Panc1 (cell line): ENCODE data around the gene CD244. TPM values are rescaled to one million over a fixed set of nuclear protein-coding genes. Genes with fewer than 3 reads are reported as not detected.

Experiments used
- ATAC-seq: fragments of 200-7000 bp; cut with Tn5 transposase; 2 replicates; pipeline ENCODE4 v1.9.1; 2020; ENCODE audit warnings: mild to moderate bottlenecking, moderate library complexity
- BruUV-seq: library from RNA; stranded (reverse); fragments of 400-500 nt; replicated peaks from 2 replicates; lab custom pipeline; 2021; lab: Mats Ljungman, UMichigan
- CTCF ChIA-PET: fragments of 300-600 bp; sonication (Branson Sonifier 250); formaldehyde crosslinking; loops from one replicate; lab custom pipeline; 2022; ENCODE audit warnings: antibody characterized with exemption; lab: Charles Lee
- POLR2A ChIA-PET: fragments of 300-600 bp; sonication (Branson Sonifier 250); formaldehyde crosslinking; loops from one replicate; lab custom pipeline; 2022; ENCODE audit warnings: antibody characterized with exemption; lab: Charles Lee
- DNase-seq: peaks from one replicate; pipeline ENCODE4 v3.0.0-alpha.2; 2010; ENCODE audit warnings: low read depth, low spot score
- H3K27ac ChIP-seq: 2 replicates; pipeline ENCODE4 v1.5.1; 2011; ENCODE audit warnings: mild to moderate bottlenecking, low read length, inconsistent platforms
- H3K27me3 ChIP-seq: fragments of 200-500 bp; sonication (Bioruptor generic); 2 replicates; pipeline ENCODE4 v1.6.0; 2014; ENCODE audit warnings: low read length, inconsistent platforms; ENCODE audit not compliant: control insufficient read depth, insufficient read depth
- H3K36me3 ChIP-seq: fragments of 200-500 bp; sonication (Bioruptor generic); 2 replicates; pipeline ENCODE4 v1.5.1; 2014; ENCODE audit warnings: inconsistent platforms, mild to moderate bottlenecking, low read length, moderate library complexity; ENCODE audit not compliant: control insufficient read depth, insufficient read depth
- H3K4me1 ChIP-seq: 2 replicates; pipeline ENCODE4 v1.5.1; 2011; ENCODE audit warnings: inconsistent platforms, mild to moderate bottlenecking, low read length, moderate library complexity; ENCODE audit not compliant: control insufficient read depth, insufficient read depth
- H3K4me3 ChIP-seq, 2 experiments: 2 replicates each; pipeline ENCODE4 v1.5.1; 2011 to 2012; ENCODE audit warnings: low read depth in 2 of 2, low read length in 2 of 2, mild to moderate bottlenecking in 2 of 2, inconsistent platforms in 1 of 2, moderate library complexity in 1 of 2
- H3K9me3 ChIP-seq: fragments of 200-500 bp; sonication (Bioruptor generic); 2 replicates; pipeline ENCODE4 v1.5.1; 2014; ENCODE audit warnings: low read depth, mild to moderate bottlenecking, inconsistent platforms, low read length, moderate library complexity; ENCODE audit not compliant: control insufficient read depth, insufficient read depth
- CTCF ChIP-seq: fragments of 450-650 bp; IDR thresholded peaks from 2 replicates; pipeline ENCODE4 v1.5.1; 2017; ENCODE audit warnings: mild to moderate bottlenecking
- POLR2AphosphoS5 ChIP-seq: IDR thresholded peaks from 2 replicates; pipeline ENCODE4 v1.6.1; 2012; ENCODE audit warnings: mild to moderate bottlenecking, low read depth, low read length, moderate library complexity
- REST ChIP-seq, 2 experiments: IDR thresholded peaks; 2 replicates each; pipeline ENCODE4 v1.6.1; 2011 to 2012; ENCODE audit warnings: low read depth in 2 of 2, control low read depth in 1 of 2, low read length in 1 of 2, mild to moderate bottlenecking in 1 of 2, moderate library complexity in 1 of 2; ENCODE audit not compliant: insufficient read depth in 1 of 2
- SIN3A ChIP-seq: IDR thresholded peaks from 2 replicates; pipeline ENCODE4 v1.6.1; 2012; ENCODE audit warnings: low read depth, mild to moderate bottlenecking, low read length, moderate library complexity, borderline replicate concordance; ENCODE audit not compliant: insufficient read depth
- TCF7L2 ChIP-seq: IDR thresholded peaks from 2 replicates; pipeline ENCODE4 v1.6.1; 2011; ENCODE audit warnings: mild to moderate bottlenecking, low read depth, low read length, inconsistent platforms
- in situ Hi-C: cut with HindIII; loops from 2 replicates; pipeline ENCODE4 v1.10.0; 2016; ENCODE audit warnings: low sequenced_read_pairs, low pct_unique_long_range_greater_than_20kb
- intact Hi-C: fragments of 100-400 bp; cut with micrococcal nuclease; formaldehyde crosslinking; loops from one replicate; pipeline ENCODE4 v1.10.0; 2022; ENCODE audit not compliant: unreplicated experiment
- total RNA-seq: library from RNA; stranded (reverse); gene quantifications from one replicate; pipeline ENCODE4 v1.2.1, GENCODE V29; 2021; ENCODE audit not compliant: unreplicated experiment

Gene CD244
- total RNA-seq, 1 experiment from 2014 or later, result not detected

GRCh38 chr1:160807247-160807646, 55.4 kb downstream of the CD244 start:
- Histone ChIP-seq H3K4me1 (no peaks in the 10 kb centered on the region), H3K27me3 (no peaks in the 10 kb centered on the region; the same call in 1 of the 2 replicates), H3K4me3 (no peak overlapping the region), H3K9me3 (no peaks in the 10 kb centered on the region), H3K27ac (no peak overlapping the region), H3K36me3 (no peaks in the 10 kb centered on the region)
- DNase-seq (no peak), ATAC-seq (no peak)
- intact Hi-C loops (no loop called here), in situ Hi-C loops (no loop called here)
- no TSS peak for BruUV-seq
- POLR2A ChIA-PET, result no interaction called here
- CTCF ChIA-PET, result no interaction called here
- TF ChIP-seq POLR2AphosphoS5 (no peak), CTCF (no peak), SIN3A (no peak), REST (IDR thresholded peaks at IDR 0.05; ENCODE audit: insufficient read depth in 1 of 2, low read depth in 2 of 2, low read length in 1 of 2) (no peak), TCF7L2 (no peak)

- Histone ChIP-seq H3K27ac (no peak overlapping the region), H3K4me3 (no peak overlapping the region), H3K9me3 (no peaks in the 10 kb centered on the region), H3K4me1 (no peaks in the 10 kb centered on the region), H3K36me3 (no peaks in the 10 kb centered on the region), H3K27me3 (no peaks in the 10 kb centered on the region)
- in situ Hi-C loops, result no loop called here
- no peak for TF ChIP-seq TCF7L2
- TF ChIP-seq POLR2AphosphoS5, result no peak
- TF ChIP-seq SIN3A, result no peak
- no peak for TF ChIP-seq REST (IDR thresholded peaks at IDR 0.05; ENCODE audit: insufficient read depth in 1 of 2, low read depth in 2 of 2, low read length in 1 of 2)
- TF ChIP-seq CTCF, result no peak
- BruUV-seq, result no TSS peak
- intact Hi-C loops, result no loop called here
- no peak for DNase-seq
- ChIA-PET POLR2A (no interaction called here), CTCF (no interaction called here)
- no peak for ATAC-seq
These were observed 55.9 kb downstream of the CD244 start for GRCh38 chr1:160806784-160807183.
